ENCODE measurements around the gene FRAS1.

DNA sequence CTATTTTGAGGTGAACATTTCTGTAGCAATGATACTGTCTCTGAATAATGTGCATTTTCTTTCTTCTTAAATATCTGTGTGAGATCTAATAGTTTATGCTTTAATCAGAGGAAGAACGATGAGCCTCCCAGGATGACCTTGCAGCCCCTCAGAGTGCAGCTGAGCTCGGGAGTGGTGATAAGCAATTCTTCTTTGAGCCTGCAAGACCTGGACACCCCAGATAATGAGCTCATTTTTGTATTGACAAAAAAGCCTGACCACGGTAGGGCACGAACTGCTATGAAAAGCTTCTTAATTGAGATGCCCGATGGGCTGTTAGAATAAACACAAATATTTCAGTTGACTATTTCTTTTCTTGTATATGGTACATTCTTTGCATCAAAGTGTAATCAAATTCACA, 389.5 kb downstream of the FRAS1 start:
- no peak for TF ChIP-seq POLR2A (IDR thresholded peaks at IDR 0.05)
- TF ChIP-seq CTCF (IDR thresholded peaks at IDR 0.05) = no peak
- no peak for TF ChIP-seq POLR2AphosphoS5 (IDR thresholded peaks at IDR 0.05; ENCODE audit: insufficient read depth in 1 of 2, low read depth in 1 of 2)

All from vagina (tissue), 2 donors.